ENCODE results near the gene SYNDIG1L.

Gene SYNDIG1L

GRCh38 chr14:74421981-74422380 lies 4.0 kb downstream of the SYNDIG1L start:
- Mint-ChIP-seq H3K27me3 (peaks cover 44% of the 10 kb centered on the region), H3K4me3 (no peak overlapping the region), H3K9me3 (no peaks in the 10 kb centered on the region), H3K27ac (no peak overlapping the region), H3K4me1 (ENCODE audit: low read depth) (peaks cover 4% of the 10 kb centered on the region), H3K36me3 (ENCODE audit: low read depth) (no peaks in the 10 kb centered on the region)
- intact Hi-C loops (cut with micrococcal nuclease), result no loop called here

GRCh38 chr14:74419086-74419485 lies 6.9 kb downstream of the SYNDIG1L start:
- no peaks in the 10 kb centered on the region for H3K36me3 Mint-ChIP-seq (ENCODE audit: low read depth)
- no peak overlapping the region for H3K27ac Mint-ChIP-seq
- H3K4me3 Mint-ChIP-seq, result no peak overlapping the region
- intact Hi-C loops (cut with micrococcal nuclease), result no loop called here
- no peaks in the 10 kb centered on the region for H3K9me3 Mint-ChIP-seq
- H3K27me3 Mint-ChIP-seq, result peaks cover 23% of the 10 kb centered on the region
- peaks cover 4% of the 10 kb centered on the region for H3K4me1 Mint-ChIP-seq (ENCODE audit: low read depth)

GRCh38 chr14:74418031-74418430 lies 8.0 kb downstream of the SYNDIG1L start:
- Mint-ChIP-seq H3K4me3 (no peak overlapping the region), H3K4me1 (ENCODE audit: low read depth) (peaks cover 4% of the 10 kb centered on the region), H3K27ac (no peak overlapping the region), H3K27me3 (peaks cover 28% of the 10 kb centered on the region), H3K9me3 (no peaks in the 10 kb centered on the region), H3K36me3 (ENCODE audit: low read depth) (no peaks in the 10 kb centered on the region)
- intact Hi-C loops (cut with micrococcal nuclease), result no loop called here

GRCh38 chr14:74417611-74418010 lies 8.4 kb downstream of the SYNDIG1L start:
- Mint-ChIP-seq H3K27ac (no peak overlapping the region), H3K36me3 (ENCODE audit: low read depth) (no peaks in the 10 kb centered on the region), H3K4me1 (ENCODE audit: low read depth) (no peaks in the 10 kb centered on the region), H3K4me3 (no peak overlapping the region), H3K27me3 (peaks cover 27% of the 10 kb centered on the region), H3K9me3 (no peaks in the 10 kb centered on the region)
- intact Hi-C loops (cut with micrococcal nuclease), result no loop called here

GRCh38 chr14:74417201-74417600 lies 8.8 kb downstream of the SYNDIG1L start:
- no peaks in the 10 kb centered on the region for H3K9me3 Mint-ChIP-seq
- H3K27me3 Mint-ChIP-seq, result peaks cover 25% of the 10 kb centered on the region
- no peaks in the 10 kb centered on the region for H3K36me3 Mint-ChIP-seq (ENCODE audit: low read depth)
- H3K27ac Mint-ChIP-seq, result no peak overlapping the region
- no peaks in the 10 kb centered on the region for H3K4me1 Mint-ChIP-seq (ENCODE audit: low read depth)
- no peak overlapping the region for H3K4me3 Mint-ChIP-seq
- intact Hi-C loops (cut with micrococcal nuclease), result no loop called here

GRCh38 chr14:74415115-74415437 lies 10.9 kb downstream of the SYNDIG1L start:
- intact Hi-C loops (cut with micrococcal nuclease), result no loop called here
- no peaks in the 10 kb centered on the region for H3K9me3 Mint-ChIP-seq
- no peak overlapping the region for H3K4me3 Mint-ChIP-seq
- H3K4me1 Mint-ChIP-seq (ENCODE audit: low read depth), result no peaks in the 10 kb centered on the region
- H3K27me3 Mint-ChIP-seq, result peaks cover 23% of the 10 kb centered on the region
- H3K36me3 Mint-ChIP-seq (ENCODE audit: low read depth), result no peaks in the 10 kb centered on the region
- no peak overlapping the region for H3K27ac Mint-ChIP-seq

- peaks cover 24% of the 10 kb centered on the region for H3K27me3 Mint-ChIP-seq
- no peak overlapping the region for H3K27ac Mint-ChIP-seq
- H3K36me3 Mint-ChIP-seq (ENCODE audit: low read depth), result no peaks in the 10 kb centered on the region
- no peak overlapping the region for H3K4me3 Mint-ChIP-seq
- intact Hi-C loops (cut with micrococcal nuclease), result no loop called here
- H3K9me3 Mint-ChIP-seq, result no peaks in the 10 kb centered on the region
- no peaks in the 10 kb centered on the region for H3K4me1 Mint-ChIP-seq (ENCODE audit: low read depth)
Measured at GRCh38 chr14:74414403-74415114, 11.5 kb downstream of the SYNDIG1L start.

- no peaks in the 10 kb centered on the region for H3K9me3 Mint-ChIP-seq
- intact Hi-C loops (cut with micrococcal nuclease), result no loop called here
- H3K36me3 Mint-ChIP-seq (ENCODE audit: low read depth), result no peaks in the 10 kb centered on the region
- no peak overlapping the region for H3K27ac Mint-ChIP-seq
- peaks cover 28% of the 10 kb centered on the region for H3K27me3 Mint-ChIP-seq
- H3K4me3 Mint-ChIP-seq, result no peak overlapping the region
- no peaks in the 10 kb centered on the region for H3K4me1 Mint-ChIP-seq (ENCODE audit: low read depth)
Measured at GRCh38 chr14:74413627-74414026, 12.4 kb downstream of the SYNDIG1L start.

- Mint-ChIP-seq H3K36me3 (ENCODE audit: low read depth) (no peaks in the 10 kb centered on the region), H3K4me3 (no peak overlapping the region), H3K27ac (no peak overlapping the region), H3K27me3 (peaks cover 28% of the 10 kb centered on the region), H3K9me3 (no peaks in the 10 kb centered on the region), H3K4me1 (ENCODE audit: low read depth) (no peaks in the 10 kb centered on the region)
- intact Hi-C loops (cut with micrococcal nuclease), result no loop called here
Measured at GRCh38 chr14:74412753-74413152, 13.3 kb downstream of the SYNDIG1L start.

GRCh38 chr14:74411671-74412070 lies 14.3 kb downstream of the SYNDIG1L start:
- Mint-ChIP-seq H3K9me3 (no peaks in the 10 kb centered on the region), H3K4me3 (no peak overlapping the region), H3K27me3 (peaks cover 28% of the 10 kb centered on the region), H3K27ac (no peak overlapping the region), H3K36me3 (ENCODE audit: low read depth) (no peaks in the 10 kb centered on the region), H3K4me1 (ENCODE audit: low read depth) (no peaks in the 10 kb centered on the region)
- intact Hi-C loops (cut with micrococcal nuclease), result no loop called here

GRCh38 chr14:74409441-74409840 lies 16.6 kb downstream of the SYNDIG1L start:
- Mint-ChIP-seq H3K27me3 (peaks cover 25% of the 10 kb centered on the region), H3K4me1 (ENCODE audit: low read depth) (no peaks in the 10 kb centered on the region), H3K36me3 (ENCODE audit: low read depth) (no peaks in the 10 kb centered on the region), H3K4me3 (no peak overlapping the region), H3K9me3 (no peaks in the 10 kb centered on the region), H3K27ac (no peak overlapping the region)
- intact Hi-C loops (cut with micrococcal nuclease), result no loop called here

- H3K27me3 Mint-ChIP-seq, result peaks cover 22% of the 10 kb centered on the region
- intact Hi-C loops (cut with micrococcal nuclease), result no loop called here
- no peak overlapping the region for H3K4me3 Mint-ChIP-seq
- no peaks in the 10 kb centered on the region for H3K9me3 Mint-ChIP-seq
- no peaks in the 10 kb centered on the region for H3K4me1 Mint-ChIP-seq (ENCODE audit: low read depth)
- no peaks in the 10 kb centered on the region for H3K36me3 Mint-ChIP-seq (ENCODE audit: low read depth)
- H3K27ac Mint-ChIP-seq, result no peak overlapping the region
Measured at GRCh38 chr14:74408870-74409269, 17.1 kb downstream of the SYNDIG1L start.

- no peak overlapping the region for H3K27ac Mint-ChIP-seq
- H3K9me3 Mint-ChIP-seq, result no peaks in the 10 kb centered on the region
- H3K4me1 Mint-ChIP-seq (ENCODE audit: low read depth), result peaks cover 3% of the 10 kb centered on the region
- intact Hi-C loops (cut with micrococcal nuclease), result no loop called here
- no peak overlapping the region for H3K4me3 Mint-ChIP-seq
- no peaks in the 10 kb centered on the region for H3K36me3 Mint-ChIP-seq (ENCODE audit: low read depth)
- H3K27me3 Mint-ChIP-seq, result peaks cover 15% of the 10 kb centered on the region
Measured at GRCh38 chr14:74407801-74408154, 18.2 kb downstream of the SYNDIG1L start.

- Mint-ChIP-seq H3K4me3 (no peak overlapping the region), H3K27ac (no peak overlapping the region), H3K27me3 (peaks cover 13% of the 10 kb centered on the region), H3K36me3 (ENCODE audit: low read depth) (no peaks in the 10 kb centered on the region), H3K4me1 (ENCODE audit: low read depth) (peaks cover 9% of the 10 kb centered on the region), H3K9me3 (no peaks in the 10 kb centered on the region)
- intact Hi-C loops (cut with micrococcal nuclease), result no loop called here
Measured at GRCh38 chr14:74407021-74407800, 18.8 kb downstream of the SYNDIG1L start.

- no peak overlapping the region for H3K27ac Mint-ChIP-seq
- intact Hi-C loops (cut with micrococcal nuclease), result no loop called here
- no peaks in the 10 kb centered on the region for H3K9me3 Mint-ChIP-seq
- H3K27me3 Mint-ChIP-seq, result peaks cover 16% of the 10 kb centered on the region
- no peak overlapping the region for H3K4me3 Mint-ChIP-seq
- no peaks in the 10 kb centered on the region for H3K36me3 Mint-ChIP-seq (ENCODE audit: low read depth)
- H3K4me1 Mint-ChIP-seq (ENCODE audit: low read depth), result peaks cover 19% of the 10 kb centered on the region
Measured at GRCh38 chr14:74405663-74406062, 20.3 kb downstream of the SYNDIG1L start.

All from dendritic cell treated with granulocyte-macrophage colony-stimulating factor and Interleukin-4, amounts not matched to agents 40 ng/mL and 50 ng/mL, for 4 days (primary cell).